HG02870 (cell line): ENCODE measurements around the gene PLP2.

Source experiments
- ATAC-seq: cut with Tn5 transposase; IDR thresholded peaks from one replicate; pipeline ENCODE4 v1.9.1; 2021; ENCODE audit warnings: mild to moderate bottlenecking, moderate library complexity; ENCODE audit not compliant: unreplicated experiment

Gene PLP2

DNA sequence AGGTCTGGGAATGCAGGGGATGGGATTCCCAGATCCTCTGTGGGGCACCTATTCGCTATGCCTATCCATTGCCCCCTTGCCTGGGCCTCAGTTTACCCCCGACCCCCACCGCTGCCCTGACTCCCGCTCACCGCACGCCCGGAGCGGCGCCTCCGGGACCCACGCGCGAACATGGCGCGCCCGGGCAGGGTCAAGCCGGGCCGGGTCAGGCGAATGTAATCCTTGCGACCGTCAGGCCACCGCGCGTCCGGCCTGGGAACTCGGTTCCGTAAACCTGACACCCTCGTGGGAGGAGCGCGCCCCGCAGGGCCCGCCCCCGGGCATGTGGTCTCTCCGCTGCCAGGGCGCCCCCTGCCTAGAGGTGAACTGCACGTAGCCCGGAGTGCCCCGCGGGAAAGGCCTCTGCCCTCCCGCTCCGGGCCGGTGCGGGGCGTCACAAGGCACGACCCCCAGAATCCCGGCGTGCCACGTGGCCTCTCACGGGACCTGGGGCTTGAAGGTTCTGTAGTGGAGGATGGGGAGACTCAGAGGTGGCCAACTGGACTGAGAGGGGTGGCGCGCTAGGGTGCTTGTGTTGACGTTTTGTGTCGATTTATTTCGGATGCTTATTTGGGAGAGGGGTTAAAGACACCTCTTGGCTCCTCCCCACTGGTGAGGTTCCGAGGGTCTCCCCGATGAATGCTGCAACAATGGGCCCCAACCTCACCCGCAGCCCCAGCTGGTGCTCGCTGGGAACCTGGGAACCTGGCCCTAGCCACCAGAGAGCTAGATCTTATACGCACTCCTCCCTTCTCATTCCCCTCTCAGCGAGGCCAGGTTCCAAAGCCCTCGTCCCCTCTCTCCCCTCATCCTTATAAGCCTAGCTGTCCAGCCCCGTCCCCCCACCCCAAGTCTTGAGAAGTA is 14.7 kb downstream of the PLP2 start, which contains the start of gene PRICKLE3:
Gene PRICKLE3, minus strand, starts transcription at position 249 of the 903 bp plus-strand sequence. Its CDS starts 76 bp downstream, at position 173.
- ATAC-seq: no peak

DNA sequence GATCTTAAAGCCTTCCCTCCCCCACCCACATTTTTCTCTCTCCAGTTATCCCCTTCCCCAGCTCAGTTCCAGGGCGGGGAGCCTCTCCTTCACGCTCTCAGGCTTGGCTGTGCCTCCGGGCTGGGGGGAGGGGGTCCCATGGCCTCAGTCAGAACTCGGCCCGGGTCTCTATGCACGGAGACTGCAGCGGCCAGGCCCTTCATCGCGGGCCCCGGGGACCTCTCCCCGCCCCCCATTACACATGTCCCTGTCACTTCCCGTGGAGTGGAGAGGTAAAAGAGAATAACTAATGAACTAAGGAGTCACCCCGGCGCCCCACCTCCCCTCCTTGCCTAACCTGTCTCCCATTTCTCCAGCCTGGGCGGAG is 15.3 kb downstream of the PLP2 start:
- no peak for ATAC-seq

DNA sequence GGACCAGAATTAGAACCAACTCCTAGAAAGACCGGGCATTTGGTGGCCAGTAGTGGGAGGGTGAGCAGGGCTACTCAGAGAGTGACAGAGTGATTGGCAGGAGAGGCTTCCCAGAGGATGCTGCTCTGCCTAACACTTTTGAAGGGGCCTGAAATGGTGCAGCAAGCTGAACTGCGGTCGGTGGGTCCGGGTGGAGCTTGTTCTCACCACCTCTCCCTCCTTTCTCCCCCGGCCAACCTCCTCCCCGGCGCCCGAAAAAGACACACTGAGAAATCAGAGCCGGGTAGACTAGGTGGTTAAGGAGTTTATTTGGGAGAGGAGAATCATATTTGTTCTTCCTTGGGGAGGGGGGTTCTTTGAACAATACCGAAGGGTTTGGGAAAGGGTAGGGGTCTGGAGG is 15.8 kb downstream of the PLP2 start:
- no peak for ATAC-seq

DNA sequence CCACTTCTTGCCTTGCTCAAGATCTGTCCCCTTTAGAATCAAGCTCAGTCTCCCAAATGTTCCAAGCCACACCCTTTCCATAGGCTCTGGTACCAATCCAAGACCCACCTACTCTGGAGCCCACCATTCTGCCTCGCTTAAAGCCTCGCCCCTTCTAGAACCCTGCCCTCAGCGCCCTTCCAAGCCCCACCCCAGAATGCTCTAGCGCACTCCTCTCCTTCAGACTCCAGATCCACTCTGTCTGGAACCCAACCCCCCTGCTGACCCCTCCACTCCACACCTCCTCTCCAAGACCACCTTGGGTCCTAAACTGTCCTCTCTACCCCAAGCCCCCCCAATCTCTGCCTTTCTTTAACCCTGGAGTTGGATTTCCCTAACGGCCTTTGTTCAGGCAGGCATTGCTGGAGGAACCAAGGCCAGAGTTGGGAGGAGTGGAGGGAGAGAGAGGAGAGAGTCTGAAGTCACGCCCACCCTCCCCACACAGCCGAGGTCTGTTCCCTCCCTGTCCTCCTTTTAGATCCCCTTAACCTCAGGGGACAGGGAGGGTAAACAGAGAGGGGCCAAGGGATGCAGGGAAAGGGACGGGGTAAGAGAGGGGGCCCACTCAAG is 16.9 kb downstream of the PLP2 start:
- ATAC-seq: no peak

DNA sequence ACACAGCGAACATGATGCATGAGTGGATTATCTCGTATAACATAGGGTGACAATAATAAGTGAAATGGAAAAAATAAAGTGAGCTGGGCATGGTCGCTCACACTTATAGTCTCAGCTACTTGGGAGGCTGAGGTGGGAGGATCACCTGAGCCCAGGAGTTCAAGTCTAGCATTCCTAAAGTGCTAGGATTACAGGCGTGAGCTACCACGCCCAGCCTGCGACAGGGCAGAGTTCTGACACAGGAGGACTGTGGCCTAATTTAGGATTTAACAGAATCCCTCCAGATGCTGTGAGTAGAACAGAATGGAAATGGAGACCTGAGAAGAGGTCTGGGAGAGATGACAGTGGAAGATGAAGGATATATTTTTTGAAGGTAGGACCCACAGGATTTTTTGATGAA is 17.9 kb downstream of the PLP2 start:
- ATAC-seq: no peak

DNA sequence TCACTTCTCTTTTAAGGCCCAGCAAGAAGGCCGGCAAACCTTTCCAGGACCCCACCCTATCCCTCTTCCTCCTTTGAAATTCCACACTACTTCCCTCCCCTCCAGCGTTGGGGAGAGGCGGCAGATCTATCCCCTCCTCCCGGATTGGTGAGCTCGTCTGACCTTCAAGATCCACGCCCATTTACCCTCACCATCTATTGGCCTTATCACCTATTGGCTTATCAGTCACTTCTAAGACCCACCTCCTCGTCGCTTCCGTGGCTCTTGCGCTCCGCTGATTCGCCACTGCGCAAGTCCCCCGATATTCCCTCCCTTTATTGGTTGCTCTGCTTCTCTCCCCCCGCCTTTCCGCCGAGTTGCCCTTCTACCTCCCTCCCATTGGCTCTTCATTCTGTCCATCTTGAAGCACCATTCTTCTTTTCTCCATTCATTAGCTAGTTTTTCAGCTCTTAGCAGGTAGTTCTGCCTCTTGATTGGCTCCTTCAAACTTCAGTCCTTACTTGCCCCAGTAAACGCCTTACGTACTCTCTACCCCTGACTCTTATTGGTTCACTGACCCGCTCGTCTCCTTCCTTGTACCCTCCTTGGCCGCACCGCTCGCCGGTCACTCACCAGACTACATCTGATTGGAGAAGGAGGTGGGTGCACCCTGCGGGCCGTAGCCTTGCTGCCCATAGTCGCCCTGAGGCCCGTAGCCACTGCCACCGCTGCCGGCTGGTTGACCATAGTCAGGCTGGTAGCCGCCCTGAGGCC is 19.3 kb downstream of the PLP2 start:
- peak; percentile 92 for ATAC-seq

DNA sequence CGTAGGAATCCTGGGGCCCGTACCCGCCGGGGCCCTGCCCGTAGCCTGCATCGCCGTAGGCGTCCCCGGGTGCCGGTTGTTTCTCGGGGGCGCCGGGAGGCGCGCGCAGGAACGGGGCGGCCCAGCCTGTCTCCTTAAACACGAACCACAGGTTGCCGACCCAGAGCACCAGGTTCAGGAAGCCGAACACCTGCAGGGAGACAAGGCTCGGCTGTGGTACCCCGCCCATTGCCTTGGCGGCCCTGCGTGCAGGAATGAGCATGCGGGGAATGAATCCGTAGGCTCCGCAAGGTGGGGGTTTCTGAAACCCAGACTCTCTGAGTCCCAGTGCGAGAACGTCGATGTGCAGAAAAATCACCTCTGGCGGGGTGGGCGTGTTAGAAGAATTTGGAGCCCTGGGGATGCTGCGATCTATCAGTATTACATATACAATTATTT is 19.9 kb downstream of the PLP2 start:
- peak; percentile 4 for ATAC-seq

DNA sequence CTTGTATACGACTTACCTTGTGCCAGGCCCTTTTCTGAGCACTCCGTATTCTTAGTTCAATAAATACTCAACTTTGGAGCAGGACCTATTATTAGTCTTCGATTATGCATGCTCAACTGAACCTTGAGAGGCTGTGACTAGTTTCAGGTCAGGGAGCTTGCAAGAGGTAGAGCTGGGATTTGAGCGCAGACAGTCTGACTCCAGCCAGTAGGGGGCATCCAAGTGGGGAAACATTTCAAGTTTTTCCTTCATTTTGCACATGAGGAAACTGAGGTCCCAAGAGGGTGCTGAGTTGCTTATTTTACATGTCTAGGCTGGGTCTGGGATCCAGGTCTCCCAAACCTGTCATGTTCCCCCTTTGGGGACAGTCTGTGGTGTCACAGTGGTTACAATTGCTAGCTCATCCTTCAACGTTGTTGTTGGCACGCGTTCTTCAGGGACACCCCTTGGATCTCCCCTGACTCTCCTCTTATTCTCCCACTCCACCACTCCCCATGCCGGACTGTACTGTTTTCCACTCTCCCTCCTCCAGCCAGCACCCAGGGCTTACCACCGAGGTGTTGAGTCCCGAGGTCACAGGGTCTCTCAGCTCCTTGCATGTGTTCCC is 21.1 kb downstream of the PLP2 start:
- no peak for ATAC-seq

DNA sequence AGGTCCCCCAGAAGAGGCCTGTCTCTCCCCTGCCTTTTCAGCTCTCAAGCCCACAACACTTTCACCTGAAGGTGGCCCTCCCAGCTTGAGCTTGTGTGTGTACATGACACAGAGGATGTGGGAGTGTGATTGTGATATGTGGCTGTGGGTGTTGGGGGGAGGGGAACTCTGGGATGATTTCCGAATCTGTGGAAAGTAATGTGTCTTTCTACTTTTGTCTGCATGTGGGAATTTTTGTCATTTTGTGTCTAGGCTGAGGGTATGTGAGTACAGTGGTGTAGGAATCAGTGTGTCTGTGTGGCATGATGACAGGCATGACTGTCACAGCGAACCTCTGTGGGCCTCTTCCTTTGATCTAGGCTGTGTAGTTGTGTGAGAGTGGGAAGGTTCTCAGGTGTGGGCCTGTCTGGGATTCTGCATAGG is 21.9 kb downstream of the PLP2 start:
- no peak for ATAC-seq

DNA sequence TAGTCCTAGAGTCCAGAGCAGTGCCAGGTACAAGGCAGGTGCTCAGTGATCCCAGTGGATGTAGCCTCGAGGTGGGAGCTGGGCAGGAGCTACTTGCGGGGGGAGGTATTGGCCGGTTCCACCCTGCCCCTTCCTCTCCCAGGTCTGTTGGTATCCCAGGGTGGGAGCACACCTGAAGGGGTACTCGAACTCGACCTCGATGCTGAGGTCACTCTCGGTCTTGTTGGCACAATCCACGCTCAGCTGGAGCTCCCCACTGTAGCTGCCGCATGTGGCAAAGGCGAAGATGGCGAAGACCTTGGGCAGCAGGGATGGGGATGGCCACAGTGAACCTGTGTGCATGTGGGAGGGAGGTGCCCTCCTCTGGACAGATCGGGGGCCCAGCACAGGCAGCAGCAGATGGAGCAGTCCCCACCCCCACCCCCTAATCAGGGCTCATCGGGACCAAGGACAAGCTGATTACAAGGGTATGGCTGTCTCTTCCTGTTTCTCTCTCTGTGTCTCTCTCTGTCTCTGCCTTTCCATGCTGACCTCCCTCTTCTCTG is 25.9 kb downstream of the PLP2 start:
- no peak for ATAC-seq

DNA sequence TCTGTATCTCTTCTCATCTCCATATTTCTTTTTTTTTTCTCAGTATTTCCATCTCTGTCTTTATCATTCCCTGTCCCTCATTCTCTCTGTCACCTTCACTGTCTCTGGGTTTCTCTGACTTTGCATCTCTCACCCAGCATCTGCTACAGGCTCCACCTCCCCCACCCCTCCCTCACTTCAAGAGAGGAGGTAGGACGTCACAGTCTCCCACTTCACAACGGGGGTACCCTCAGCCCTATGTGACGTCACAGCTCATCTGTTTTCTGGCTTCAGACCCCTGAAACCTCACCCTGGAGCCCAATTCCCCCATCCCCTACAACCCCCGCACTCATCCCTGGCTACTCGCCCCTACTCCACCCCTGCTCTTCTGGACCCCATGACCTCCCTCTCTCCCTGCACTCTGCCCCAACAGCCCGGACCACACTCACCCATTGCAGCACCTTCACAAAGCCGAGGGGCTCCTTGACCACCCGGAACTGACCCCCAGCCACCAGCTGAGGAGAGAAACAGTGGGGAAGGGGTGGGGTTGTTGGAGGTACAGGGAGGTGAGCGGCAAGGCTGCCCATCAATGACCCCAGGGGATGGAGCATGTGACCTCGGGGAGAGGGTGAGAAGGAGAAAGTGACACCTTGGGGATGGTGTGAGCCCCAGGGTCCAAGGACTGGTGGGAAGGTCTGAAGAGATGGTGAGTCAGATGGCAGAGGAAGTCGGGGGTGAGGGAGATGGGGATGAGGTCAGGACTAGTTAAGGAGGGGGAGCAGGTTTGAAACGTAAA is 27.0 kb downstream of the PLP2 start:
- ATAC-seq: no peak

DNA sequence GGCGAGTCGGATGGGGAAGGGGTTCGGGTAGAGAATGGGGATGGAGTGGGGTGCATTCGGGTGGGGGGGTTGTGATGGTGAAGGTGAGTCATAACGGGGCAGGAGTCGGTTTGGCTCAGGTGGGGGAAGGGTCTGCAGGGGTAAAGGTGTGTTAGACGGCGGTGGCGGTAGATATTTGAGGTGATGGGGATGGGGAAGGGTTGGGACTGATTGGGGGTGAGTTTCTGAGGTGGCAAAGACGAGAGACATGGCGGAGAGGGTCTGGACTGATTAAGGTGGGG is 27.6 kb downstream of the PLP2 start:
- no peak for ATAC-seq

DNA sequence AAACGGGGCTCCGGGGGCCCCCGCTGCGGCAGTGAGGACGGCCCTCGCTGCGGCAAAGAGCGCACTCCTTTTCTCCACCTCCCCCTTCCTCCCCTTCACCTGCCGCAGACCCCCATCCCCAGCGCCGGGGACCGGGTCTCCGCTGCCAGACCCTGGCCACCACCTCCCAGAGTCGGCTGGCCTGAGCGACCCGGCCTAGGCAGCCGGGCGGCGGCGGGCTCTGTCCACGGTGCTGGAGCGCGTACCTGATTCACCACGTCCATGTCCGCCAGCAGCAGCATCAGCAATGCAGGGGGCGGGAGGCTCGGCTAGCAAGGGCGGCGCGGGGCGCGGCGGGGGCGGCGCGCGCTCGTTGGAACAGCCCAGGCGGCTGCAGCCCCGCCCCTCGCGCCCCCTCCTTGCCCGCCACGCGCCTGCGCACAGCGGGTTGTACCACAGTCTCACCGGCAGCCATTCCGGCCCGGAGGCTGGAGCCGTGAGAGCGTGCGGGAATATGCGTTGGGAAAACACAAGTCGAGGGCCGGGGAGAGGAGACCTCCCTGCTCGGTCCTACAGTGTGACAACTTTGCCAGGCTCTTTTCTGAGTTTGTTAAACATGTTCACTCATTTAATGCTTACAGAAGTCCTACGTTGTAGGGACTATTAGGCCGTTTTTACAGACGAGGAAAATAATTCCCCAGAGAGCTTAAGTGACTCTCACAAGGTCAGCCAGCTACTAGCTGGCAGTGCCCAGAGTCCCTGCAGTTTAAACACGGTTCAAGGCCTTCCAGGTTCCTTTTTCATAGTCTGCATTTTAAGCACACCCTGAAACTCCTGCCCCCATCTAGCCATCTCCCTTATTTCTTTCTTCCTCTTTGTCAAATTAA is 28.4 kb downstream of the PLP2 start, which contains the start of gene SYP:
Gene SYP, minus strand, starts transcription at position 288 of the 866 bp plus-strand sequence. Its CDS starts 7 bp downstream, at position 281.
- peak; percentile 89 for ATAC-seq

DNA sequence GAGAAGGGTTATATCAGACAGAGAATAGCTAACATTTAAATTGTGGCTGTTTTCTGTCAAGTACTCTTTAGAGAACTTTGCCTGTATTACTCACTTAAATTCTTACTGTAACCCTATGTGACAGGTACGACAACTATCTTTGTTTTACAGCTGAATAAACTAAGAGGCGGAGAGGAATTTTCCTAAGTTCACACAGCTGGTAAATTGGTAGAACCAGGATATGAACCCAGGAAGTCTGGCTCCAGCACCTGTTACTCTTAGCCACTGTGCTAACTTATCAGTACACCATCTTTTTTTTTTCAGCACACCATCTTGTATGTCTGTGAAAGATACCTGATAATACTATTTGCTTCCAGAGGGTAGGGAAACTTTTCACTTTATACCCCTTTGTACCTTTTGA is 30.3 kb downstream of the PLP2 start:
- no peak for ATAC-seq

DNA sequence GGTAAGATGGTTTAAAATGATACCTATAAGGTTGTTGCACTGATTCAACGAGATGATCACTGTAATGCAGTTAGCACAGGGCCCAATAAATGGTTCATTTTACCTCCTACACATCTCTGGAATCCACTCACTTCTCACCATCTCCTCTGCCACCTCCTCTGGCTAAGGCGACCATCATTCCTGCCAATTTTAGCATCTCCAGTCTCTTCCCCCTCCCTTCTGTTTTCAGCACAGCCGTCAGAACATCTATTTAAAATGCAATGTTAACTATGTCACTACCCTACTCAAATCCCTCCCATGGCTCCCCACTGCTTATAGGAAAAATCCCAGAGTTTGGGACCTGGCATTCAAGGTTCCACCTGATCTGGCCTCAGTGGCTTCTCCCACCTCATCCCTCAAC is 31.8 kb downstream of the PLP2 start:
- ATAC-seq: no peak

DNA sequence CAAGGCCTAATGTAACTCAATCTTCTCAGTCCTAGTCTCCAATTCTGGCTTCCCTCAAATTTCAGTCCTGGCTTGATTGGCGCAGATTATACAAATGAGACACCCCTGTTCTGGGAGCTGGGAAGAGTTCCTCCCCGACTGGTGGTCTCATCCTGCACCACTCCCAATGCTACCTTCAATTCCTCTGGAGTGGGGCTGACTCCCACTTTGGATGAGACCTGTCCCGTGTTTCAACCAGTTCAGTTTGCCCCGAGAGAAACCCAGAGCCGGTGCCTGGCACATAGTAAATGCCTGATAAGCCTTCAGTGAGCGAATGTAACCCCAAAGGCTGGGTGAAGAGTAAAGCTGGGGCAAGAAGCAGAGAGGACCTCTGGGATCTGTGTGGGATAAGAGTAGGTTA is 32.3 kb downstream of the PLP2 start:
- no peak for ATAC-seq

DNA sequence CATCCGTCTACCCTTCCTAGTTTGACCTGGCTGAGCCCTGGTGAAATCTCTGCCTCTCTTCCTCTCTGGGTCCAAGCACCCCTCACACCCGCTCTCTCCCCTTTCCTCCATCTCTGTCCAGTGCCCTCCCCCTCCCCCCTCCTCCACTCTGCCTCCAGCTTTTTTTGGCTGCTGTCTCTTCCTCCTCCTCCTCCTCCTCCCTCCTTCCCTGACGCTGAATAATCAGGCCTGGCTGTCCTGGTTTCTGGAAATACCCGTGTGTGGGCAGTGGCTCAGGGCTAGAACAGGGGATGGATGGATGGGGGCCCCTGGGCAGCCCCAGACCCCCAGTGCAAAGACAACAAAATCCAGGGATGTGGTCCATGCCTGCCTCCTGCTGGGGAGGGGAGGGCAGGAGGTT is 33.0 kb downstream of the PLP2 start:
- ATAC-seq: no peak

DNA sequence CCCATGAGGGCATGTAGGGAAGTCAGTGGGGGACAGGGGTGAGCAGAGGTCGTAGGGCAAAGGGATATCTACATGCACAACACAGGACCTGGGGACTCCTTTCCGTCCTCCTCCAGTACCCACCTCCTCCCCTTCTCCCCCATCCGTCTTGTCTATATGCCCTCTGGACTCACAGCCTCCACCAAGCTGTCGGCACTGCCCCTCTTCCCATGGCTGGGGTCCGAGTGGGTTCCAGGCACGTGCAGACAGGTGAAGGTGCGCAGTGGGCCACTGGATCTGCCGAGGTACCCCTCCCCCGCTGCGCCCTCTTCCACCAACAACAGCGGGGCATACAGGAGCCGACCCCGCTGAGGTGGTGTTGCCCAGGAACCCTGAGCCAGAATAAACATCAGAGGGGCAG is 33.7 kb downstream of the PLP2 start:
- ATAC-seq: no peak

DNA sequence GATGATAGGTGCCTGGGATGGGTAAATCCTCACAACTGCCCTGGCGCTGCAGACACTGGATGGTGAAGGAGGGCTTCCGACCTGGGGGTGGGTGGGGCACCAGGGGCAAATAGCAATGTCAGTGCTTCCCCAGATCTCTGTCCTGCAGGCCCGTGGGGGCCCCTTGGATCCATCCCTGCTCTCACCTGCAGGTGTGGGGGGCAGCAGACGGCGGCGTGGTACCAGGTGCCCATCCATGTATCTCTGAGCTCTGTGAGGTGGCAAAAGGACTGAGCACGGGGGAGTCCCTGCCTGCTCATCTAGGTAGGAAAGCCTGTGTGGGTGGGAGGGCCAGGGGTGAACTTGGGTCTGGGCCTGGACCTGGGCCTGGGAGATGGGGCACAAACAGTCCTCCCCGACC is 34.8 kb downstream of the PLP2 start:
- ATAC-seq: no peak
